Adrenal gland (tissue), 12 donors: ENCODE results near the gene CRACR2A. TPM values are rescaled to one million over a fixed set of nuclear protein-coding genes. Genes with fewer than 3 reads are reported as not detected.

Source experiments
- DNase-seq, 7 donors: peaks; one replicate each; pipeline ENCODE4 v3.0.0-alpha.2; 2019 to 2020
- H3K27ac ChIP-seq, 5 donors: fragments of 200-600 bp; sonication (generic) in 4 of 5; 1 replicate in 3 of 5; 2 replicates in 2 of 5; pipeline versions ENCODE4 v1.5.1 to v1.8.0; 2016 to 2020; ENCODE audit warnings: mild to moderate bottlenecking in 1 of 5
- H3K27me3 ChIP-seq: fragments of 200-600 bp; 2 replicates; pipeline ENCODE4 v1.8.0; 2021
- H3K36me3 ChIP-seq, 2 donors: fragments of 200-600 bp; replicated peaks in 1 of 2; 1 replicate in 1 of 2; 2 replicates in 1 of 2; pipeline versions ENCODE4 v1.5.1 to v1.8.0; 2018 to 2022
- H3K4me1 ChIP-seq, 2 donors: fragments of 200-600 bp; replicated peaks in 1 of 2; 1 replicate in 1 of 2; 2 replicates in 1 of 2; pipeline versions ENCODE4 v1.5.1 to v1.8.0; 2018 to 2021
- H3K4me3 ChIP-seq, 4 donors: fragments of 200-600 bp; sonication (generic) in 3 of 4; one replicate each; pipeline ENCODE4 v1.5.1; 2016 to 2018
- H3K9me3 ChIP-seq, 3 donors: fragments of 200-600 bp; sonication (generic) in 1 of 3; replicated peaks in 1 of 3; 1 replicate in 2 of 3; 2 replicates in 1 of 3; pipeline versions ENCODE4 v1.5.1 to v1.8.0; 2016 to 2021
- POLR2A ChIP-seq, 2 donors: fragments of 450-650 bp; IDR thresholded peaks; one replicate each; pipeline ENCODE4 v1.6.1; 2017; ENCODE audit warnings: antibody characterized with exemption in 2 of 2, mild to moderate bottlenecking in 2 of 2, moderate library complexity in 1 of 2
- WGBS, 4 donors: extraction: QIAGEN DNeasy Blood & Tissue Kit in 2 of 4; methylation state at CpG; one replicate each; pipeline versions ENCODE4 v1.1.5 to v1.1.7; 2013 to 2017; 5-methylcytosine and 5-hydroxymethylcytosine counted together
- intact Hi-C, 2 donors: fragments of 100-400 bp; cut with DNase I; formaldehyde crosslinking; loops; one replicate each; pipeline versions ENCODE4 v1.14.1 to v1.15.0; 2022 to 2023
- polyA plus RNA-seq, 3 donors: library from polyadenylated mRNA; stranded (reverse); fragments of 200-250 nt in 2 of 3; fragments of 350-450 nt in 1 of 3; fragmentation: Illumina TruSeq in 1 of 3; extraction: RNeasy Lipid Tissue Mini Kit (QIAGEN cat#74804) in 1 of 3; gene quantifications; one replicate each; pipeline ENCODE4 v1.2.3, GENCODE V29; 2013 to 2014
- total RNA-seq, 9 donors: library from RNA; depleted of rRNA in 4 of 9; stranded (reverse); fragments of >200 nt in 4 of 9; fragments of 120-200 nt in 1 of 9; fragmentation: NEBNext Ultra II Directional in 1 of 9; extraction: Animal tissue kit (Norgen Biotek cat#: 25700) in 1 of 9; gene quantifications; one replicate each; pipeline versions ENCODE4 v1.1.0 to v1.2.4, GENCODE V29; 2013 to 2023
- TF ChIP-seq, protein P1 (sequence below), 6 experiments: fragments of 450-650 bp in 4 of 6; fragments of 200-600 bp in 2 of 6; sonication (generic) in 1 of 6; IDR thresholded peaks; 1 replicate in 5 of 6; 2 replicates in 1 of 6; pipeline versions ENCODE4 v1.5.1 to v1.8.0; 2016 to 2021; ENCODE audit warnings: antibody characterized with exemption in 6 of 6, mild to moderate bottlenecking in 2 of 6, moderate library complexity in 1 of 6
- donor health status: healthy with polysubstance abuse.
- donor health status: Bipolar disorder and iron deficiency.
- donor health status: DM: yes; HTN: yes; CAD: no.
- donor health status: DM: no; HTN: no; CAD: no.
- donor health status: DM: no; HTN: no; CAD: no.
- donor health status: DM: yes; HTN: yes; CAD: no.

CRACR2A gene
- total and polyA plus RNA-seq, 12 donors, result 0.50 to 3.5 (median 2.0) TPM

- no peak overlapping the region for H3K27ac ChIP-seq
- no peak overlapping the region for H3K4me3 ChIP-seq
- no peak for TF ChIP-seq POLR2A (IDR thresholded peaks at IDR 0.05)
- TF ChIP-seq, protein P1, sequence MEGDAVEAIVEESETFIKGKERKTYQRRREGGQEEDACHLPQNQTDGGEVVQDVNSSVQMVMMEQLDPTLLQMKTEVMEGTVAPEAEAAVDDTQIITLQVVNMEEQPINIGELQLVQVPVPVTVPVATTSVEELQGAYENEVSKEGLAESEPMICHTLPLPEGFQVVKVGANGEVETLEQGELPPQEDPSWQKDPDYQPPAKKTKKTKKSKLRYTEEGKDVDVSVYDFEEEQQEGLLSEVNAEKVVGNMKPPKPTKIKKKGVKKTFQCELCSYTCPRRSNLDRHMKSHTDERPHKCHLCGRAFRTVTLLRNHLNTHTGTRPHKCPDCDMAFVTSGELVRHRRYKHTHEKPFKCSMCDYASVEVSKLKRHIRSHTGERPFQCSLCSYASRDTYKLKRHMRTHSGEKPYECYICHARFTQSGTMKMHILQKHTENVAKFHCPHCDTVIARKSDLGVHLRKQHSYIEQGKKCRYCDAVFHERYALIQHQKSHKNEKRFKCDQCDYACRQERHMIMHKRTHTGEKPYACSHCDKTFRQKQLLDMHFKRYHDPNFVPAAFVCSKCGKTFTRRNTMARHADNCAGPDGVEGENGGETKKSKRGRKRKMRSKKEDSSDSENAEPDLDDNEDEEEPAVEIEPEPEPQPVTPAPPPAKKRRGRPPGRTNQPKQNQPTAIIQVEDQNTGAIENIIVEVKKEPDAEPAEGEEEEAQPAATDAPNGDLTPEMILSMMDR (IDR thresholded peaks at IDR 0.05), result no peak
- H3K36me3 ChIP-seq, result no peaks in the 10 kb centered on the region
- peaks cover 0 to 8% of the 10 kb centered on the region in 2 donors for H3K4me1 ChIP-seq
- H3K27me3 ChIP-seq, result no peaks in the 10 kb centered on the region
- no peak for DNase-seq
- intact Hi-C loops, result no loop called here
- no peaks in the 10 kb centered on the region for H3K9me3 ChIP-seq
- 54 to 76% (median 60%) methylated on average over 2 of the region's 2 CpGs for WGBS, 4 donors
Observed at GRCh38 chr12:3795066-3795465, 42.2 kb upstream of the CRACR2A start.

- H3K4me3 ChIP-seq, result no peak overlapping the region
- TF ChIP-seq, protein P1 (IDR thresholded peaks at IDR 0.05), result no peak
- no peak for TF ChIP-seq POLR2A (IDR thresholded peaks at IDR 0.05)
- intact Hi-C loops, result no loop called here
- H3K36me3 ChIP-seq, result no peaks in the 10 kb centered on the region
- no peaks in the 10 kb centered on the region for H3K27me3 ChIP-seq
- WGBS, 4 donors, result 78 to 83% (median 80%) methylated on average over 10 of the region's 10 CpGs
- H3K27ac ChIP-seq, result no peak overlapping the region
- no peaks in the 10 kb centered on the region for H3K9me3 ChIP-seq
- DNase-seq, result no peak
- H3K4me1 ChIP-seq, result no peaks in the 10 kb centered on the region
Observed at GRCh38 chr12:3792623-3793288, 39.8 kb upstream of the CRACR2A start.

GRCh38 chr12:3791256-3791874, 38.5 kb upstream of the CRACR2A start:
- TF ChIP-seq, protein P1 (IDR thresholded peaks at IDR 0.05), result no peak
- no peak for TF ChIP-seq POLR2A (IDR thresholded peaks at IDR 0.05)
- intact Hi-C loops, result no loop called here

DNA sequence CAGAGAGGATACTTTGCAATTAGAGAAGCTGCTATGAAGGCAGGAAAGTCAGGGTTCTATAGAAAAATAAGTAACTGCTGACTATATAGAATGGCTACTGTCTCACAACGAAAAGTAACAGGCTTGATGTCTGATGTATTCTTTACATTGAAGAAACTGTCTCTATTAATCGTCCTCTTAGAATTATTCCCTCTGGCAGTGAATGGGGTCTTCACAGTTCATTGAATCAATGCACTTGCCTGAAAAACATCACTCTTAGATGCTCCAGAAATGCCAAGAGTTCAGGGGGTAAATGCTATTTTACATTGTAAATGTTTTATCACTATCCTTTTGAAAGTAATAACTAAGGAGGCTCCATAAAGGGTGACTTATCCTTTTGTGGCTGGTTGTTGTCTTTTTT, 37.7 kb upstream of the CRACR2A start:
- 56 to 82% (median 77%) methylated on average over 2 of the region's 2 CpGs for WGBS, 4 donors
- H3K36me3 ChIP-seq, result no peaks in the 10 kb centered on the region
- DNase-seq, result no peak
- no peak overlapping the region for H3K27ac ChIP-seq
- intact Hi-C loops, result no loop called here
- TF ChIP-seq, protein P1 (IDR thresholded peaks at IDR 0.05), result no peak
- no peak for TF ChIP-seq POLR2A (IDR thresholded peaks at IDR 0.05)
- no peak overlapping the region for H3K4me3 ChIP-seq
- no peaks in the 10 kb centered on the region for H3K9me3 ChIP-seq
- no peaks in the 10 kb centered on the region for H3K27me3 ChIP-seq
- no peaks in the 10 kb centered on the region for H3K4me1 ChIP-seq

More at GRCh38 chr12:3791256-3791874, 38.5 kb upstream of the CRACR2A start:
- 79 to 84% (median 81%) methylated on average over 5 of the region's 5 CpGs for WGBS, 4 donors
- H3K27ac ChIP-seq, result no peak overlapping the region
- no peak overlapping the region for H3K4me3 ChIP-seq
- H3K9me3 ChIP-seq, result no peaks in the 10 kb centered on the region
- H3K27me3 ChIP-seq, result no peaks in the 10 kb centered on the region
- DNase-seq, result no peak
- H3K36me3 ChIP-seq, result no peaks in the 10 kb centered on the region
- no peaks in the 10 kb centered on the region for H3K4me1 ChIP-seq
